ENCODE measurements around the gene SRSF11.

DNA sequence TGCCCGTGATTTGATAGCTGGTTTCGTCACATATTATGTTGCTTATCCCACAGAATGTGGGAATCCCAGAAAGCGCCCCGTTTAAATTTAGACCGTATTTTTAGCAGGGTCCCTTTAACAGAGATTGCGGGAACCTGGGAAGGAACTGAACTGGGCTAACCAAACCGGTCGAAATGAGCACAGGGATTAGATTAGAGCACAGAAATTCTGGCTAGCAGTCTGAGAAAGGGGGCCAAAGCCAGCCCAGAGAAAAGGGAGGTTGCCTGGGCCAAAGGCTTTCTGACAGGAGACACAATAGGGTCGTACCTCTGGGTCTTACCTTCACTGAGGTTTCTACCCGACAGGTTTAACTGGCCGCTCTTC, 16.1 kb upstream of the SRSF11 start:
- TF ChIP-seq, protein P1, sequence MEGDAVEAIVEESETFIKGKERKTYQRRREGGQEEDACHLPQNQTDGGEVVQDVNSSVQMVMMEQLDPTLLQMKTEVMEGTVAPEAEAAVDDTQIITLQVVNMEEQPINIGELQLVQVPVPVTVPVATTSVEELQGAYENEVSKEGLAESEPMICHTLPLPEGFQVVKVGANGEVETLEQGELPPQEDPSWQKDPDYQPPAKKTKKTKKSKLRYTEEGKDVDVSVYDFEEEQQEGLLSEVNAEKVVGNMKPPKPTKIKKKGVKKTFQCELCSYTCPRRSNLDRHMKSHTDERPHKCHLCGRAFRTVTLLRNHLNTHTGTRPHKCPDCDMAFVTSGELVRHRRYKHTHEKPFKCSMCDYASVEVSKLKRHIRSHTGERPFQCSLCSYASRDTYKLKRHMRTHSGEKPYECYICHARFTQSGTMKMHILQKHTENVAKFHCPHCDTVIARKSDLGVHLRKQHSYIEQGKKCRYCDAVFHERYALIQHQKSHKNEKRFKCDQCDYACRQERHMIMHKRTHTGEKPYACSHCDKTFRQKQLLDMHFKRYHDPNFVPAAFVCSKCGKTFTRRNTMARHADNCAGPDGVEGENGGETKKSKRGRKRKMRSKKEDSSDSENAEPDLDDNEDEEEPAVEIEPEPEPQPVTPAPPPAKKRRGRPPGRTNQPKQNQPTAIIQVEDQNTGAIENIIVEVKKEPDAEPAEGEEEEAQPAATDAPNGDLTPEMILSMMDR (conservative IDR thresholded peaks at IDR 0.05; ENCODE audit: low read depth, low read length), result no peak
- TF ChIP-seq EZH2 (IDR thresholded peaks at IDR 0.05; ENCODE audit: borderline replicate concordance, low read depth, low read length, poor library complexity, severe bottlenecking), result no peak
